NCI-H1048 (cell line): ENCODE measurements around the gene NOPCHAP1.
A peak's percentile ranks its signal among the peaks of the same experiment; 100 is the strongest.
"Not testable (repeated sequence)": the region's sequence is repeated elsewhere in the genome, so short reads cannot be mapped to it uniquely, and the experiment has no call there.

Experiments used
- DNase-seq: peaks from one replicate; lab custom pipeline; 2025; lab: John Stamatoyannopoulos, UW

Gene NOPCHAP1

GRCh38 chr12:104986022-104986941, at the start of gene NOPCHAP1:
NOPCHAP1 (plus strand) TSS chr12:104986316; CDS start chr12:104986353, 37 bp downstream.
- peak; percentile 73 for DNase-seq

- DNase-seq: no peak
Observed at GRCh38 chr12:104938371-104938770, 47.7 kb upstream of the NOPCHAP1 start.

GRCh38 chr12:104939089-104939488, 47.0 kb upstream of the NOPCHAP1 start:
- no peak for DNase-seq

GRCh38 chr12:104941454-104941853, 44.7 kb upstream of the NOPCHAP1 start:
- DNase-seq: no peak

GRCh38 chr12:104942075-104942474, 44.0 kb upstream of the NOPCHAP1 start:
- no peak for DNase-seq

GRCh38 chr12:104943401-104943800, 42.7 kb upstream of the NOPCHAP1 start:
- DNase-seq: not testable (repeated sequence)

GRCh38 chr12:104944252-104944651, 41.9 kb upstream of the NOPCHAP1 start:
- no peak for DNase-seq

- not testable (repeated sequence) for DNase-seq
Observed at GRCh38 chr12:104948716-104949115, 37.4 kb upstream of the NOPCHAP1 start.

GRCh38 chr12:104951759-104952509, 34.2 kb upstream of the NOPCHAP1 start:
- DNase-seq: no peak

- DNase-seq: no peak
Observed at GRCh38 chr12:104952816-104953215, 33.3 kb upstream of the NOPCHAP1 start.

GRCh38 chr12:104953323-104953722, 32.8 kb upstream of the NOPCHAP1 start:
- no peak for DNase-seq

GRCh38 chr12:104955703-104956102, 30.4 kb upstream of the NOPCHAP1 start:
- DNase-seq: no peak

GRCh38 chr12:104956870-104957718, 29.0 kb upstream of the NOPCHAP1 start:
- no peak for DNase-seq

- DNase-seq: no peak
Observed at GRCh38 chr12:104957719-104958000, 28.5 kb upstream of the NOPCHAP1 start.

- DNase-seq: peak; percentile 47
Observed at GRCh38 chr12:104958001-104958804, 27.9 kb upstream of the NOPCHAP1 start, which contains the start of gene SLC41A2. SLC41A2 (minus strand) TSS chr12:104958290; CDS start chr12:104928527, 29,763 bp downstream.

GRCh38 chr12:104958805-104959334, 27.2 kb upstream of the NOPCHAP1 start:
- DNase-seq: no peak

GRCh38 chr12:104959335-104959841, 26.7 kb upstream of the NOPCHAP1 start:
- DNase-seq: no peak

- DNase-seq: no peak
Observed at GRCh38 chr12:104960464-104960863, 25.7 kb upstream of the NOPCHAP1 start.

- DNase-seq: no peak
Observed at GRCh38 chr12:104963757-104964156, 22.4 kb upstream of the NOPCHAP1 start.

- DNase-seq: no peak
Observed at GRCh38 chr12:104964167-104964855, 21.8 kb upstream of the NOPCHAP1 start.
